GM18498 (cell line): ENCODE data around the gene ASB15.
"Not testable (repeated sequence)": the region's sequence is repeated elsewhere in the genome, so short reads cannot be mapped to it uniquely, and the experiment has no call there.

Source experiments
- ATAC-seq: cut with Tn5 transposase; IDR thresholded peaks from one replicate; pipeline ENCODE4 v1.9.1; 2021; ENCODE audit warnings: mild to moderate bottlenecking, moderate library complexity; ENCODE audit not compliant: unreplicated experiment

Gene ASB15

GRCh38 chr7:123601530-123601929 is at the start of gene ASB15:
TSS of gene ASB15 (plus strand) at chr7:123601821. CDS start at chr7:123614503, 12,682 bp downstream.
- ATAC-seq = no peak

- ATAC-seq = not testable (repeated sequence)
Observed at GRCh38 chr7:123552134-123552533, 49.5 kb upstream of the ASB15 start.

- no peak for ATAC-seq
Observed at GRCh38 chr7:123552641-123553040, 49.0 kb upstream of the ASB15 start.

GRCh38 chr7:123553159-123553558 is 48.5 kb upstream of the ASB15 start:
- ATAC-seq = no peak

GRCh38 chr7:123555484-123555883 is 46.1 kb upstream of the ASB15 start:
- no peak for ATAC-seq

GRCh38 chr7:123557016-123557397 is 44.6 kb upstream of the ASB15 start:
- no peak for ATAC-seq

GRCh38 chr7:123557398-123558288 is 44.0 kb upstream of the ASB15 start, which contains the start of gene NDUFA5:
TSS of gene NDUFA5 (minus strand) at chr7:123557818. CDS start at chr7:123557795, 23 bp downstream.
- peak; percentile 99 for ATAC-seq

GRCh38 chr7:123558289-123558874 is 43.2 kb upstream of the ASB15 start:
- ATAC-seq = no peak

GRCh38 chr7:123562121-123562520 is 39.5 kb upstream of the ASB15 start:
- ATAC-seq = no peak

GRCh38 chr7:123569352-123570010 is 32.1 kb upstream of the ASB15 start:
- ATAC-seq = no peak

- no peak for ATAC-seq
Observed at GRCh38 chr7:123570390-123571182, 31.0 kb upstream of the ASB15 start.

- no peak for ATAC-seq
Observed at GRCh38 chr7:123571187-123571586, 30.4 kb upstream of the ASB15 start.

GRCh38 chr7:123571684-123572083 is 29.9 kb upstream of the ASB15 start:
- ATAC-seq = no peak

GRCh38 chr7:123573341-123573740 is 28.3 kb upstream of the ASB15 start:
- no peak for ATAC-seq

- ATAC-seq = no peak
Observed at GRCh38 chr7:123573896-123574467, 27.6 kb upstream of the ASB15 start.

- no peak for ATAC-seq
Observed at GRCh38 chr7:123579416-123579815, 22.2 kb upstream of the ASB15 start.

GRCh38 chr7:123580406-123581161 is 21.0 kb upstream of the ASB15 start:
- ATAC-seq = peak; percentile 94

GRCh38 chr7:123581162-123581459 is 20.5 kb upstream of the ASB15 start:
- ATAC-seq = no peak

- ATAC-seq = no peak
Observed at GRCh38 chr7:123583821-123584220, 17.8 kb upstream of the ASB15 start.

- ATAC-seq = no peak
Observed at GRCh38 chr7:123588376-123588775, 13.2 kb upstream of the ASB15 start.
